Measurements from ENCODE around the gene DNAJA3.

The DNAJA3 gene

GRCh38 chr16:4433914-4434787, 8.5 kb downstream of the DNAJA3 start:
- no peak for DNase-seq (ENCODE audit: low read depth in 2 of 2)

- no peak for DNase-seq (ENCODE audit: low read depth in 2 of 2)
These were observed 9.8 kb downstream of the DNAJA3 start for GRCh38 chr16:4435337-4436067.

GRCh38 chr16:4437366-4437765, 11.7 kb downstream of the DNAJA3 start:
- DNase-seq (ENCODE audit: low read depth in 2 of 2) = no peak

GRCh38 chr16:4442371-4442770, 16.7 kb downstream of the DNAJA3 start:
- DNase-seq (ENCODE audit: low read depth in 2 of 2) = no peak

- no peak for DNase-seq (ENCODE audit: low read depth in 2 of 2)
These were observed 17.6 kb downstream of the DNAJA3 start for GRCh38 chr16:4443271-4443670.

- DNase-seq (ENCODE audit: low read depth in 2 of 2) = no peak
These were observed 18.3 kb downstream of the DNAJA3 start for GRCh38 chr16:4443986-4444385.

GRCh38 chr16:4450430-4450829, 24.8 kb downstream of the DNAJA3 start:
- DNase-seq (ENCODE audit: low read depth in 2 of 2) = no peak

- no peak for DNase-seq (ENCODE audit: low read depth in 2 of 2)
These were observed 25.4 kb downstream of the DNAJA3 start for GRCh38 chr16:4450931-4451519.

- no peak for DNase-seq (ENCODE audit: low read depth in 2 of 2)
These were observed 27.0 kb downstream of the DNAJA3 start for GRCh38 chr16:4452674-4453073.

GRCh38 chr16:4454623-4455022, 29.0 kb downstream of the DNAJA3 start:
- DNase-seq (ENCODE audit: low read depth in 2 of 2) = no peak

GRCh38 chr16:4455081-4455480, 29.4 kb downstream of the DNAJA3 start:
- no peak for DNase-seq (ENCODE audit: low read depth in 2 of 2)

GRCh38 chr16:4455951-4456350, 30.3 kb downstream of the DNAJA3 start:
- DNase-seq (ENCODE audit: low read depth in 2 of 2) = no peak

GRCh38 chr16:4460936-4461249, 35.2 kb downstream of the DNAJA3 start:
- no peak for DNase-seq (ENCODE audit: low read depth in 2 of 2)

GRCh38 chr16:4461250-4462085, 35.8 kb downstream of the DNAJA3 start:
- no peak for DNase-seq (ENCODE audit: low read depth in 2 of 2)

GRCh38 chr16:4463522-4464163, 38.0 kb downstream of the DNAJA3 start:
- DNase-seq (ENCODE audit: low read depth in 2 of 2) = no peak

- DNase-seq (ENCODE audit: low read depth in 2 of 2) = peak; percentile 18 to 31
These were observed 40.5 kb downstream of the DNAJA3 start for GRCh38 chr16:4465977-4466779.

- no peak for DNase-seq (ENCODE audit: low read depth in 2 of 2)
These were observed 42.2 kb downstream of the DNAJA3 start for GRCh38 chr16:4467916-4468315.

- DNase-seq (ENCODE audit: low read depth in 2 of 2) = no peak
These were observed 43.3 kb downstream of the DNAJA3 start for GRCh38 chr16:4468972-4469371.

GRCh38 chr16:4471869-4472268, 46.2 kb downstream of the DNAJA3 start:
- DNase-seq (ENCODE audit: low read depth in 2 of 2) = no peak

GRCh38 chr16:4472880-4473279, 47.2 kb downstream of the DNAJA3 start:
- DNase-seq (ENCODE audit: low read depth in 2 of 2) = no peak
